HEK293T (cell line): ENCODE data around the gene NFKBIB.

Source experiments
- ELF4 ChIP-seq: fragments of 450-650 bp; IDR thresholded peaks from 2 replicates; pipeline ENCODE4 v1.6.1; 2017; ENCODE audit warnings: antibody characterized with exemption
- FOXK2 ChIP-seq: fragments of 450-650 bp; IDR thresholded peaks from 2 replicates; pipeline ENCODE4 v1.6.1; 2016; ENCODE audit warnings: mild to moderate bottlenecking
- FOXM1 ChIP-seq: fragments of 450-650 bp; IDR thresholded peaks from 2 replicates; pipeline ENCODE4 v1.6.1; 2017; ENCODE audit warnings: mild to moderate bottlenecking, borderline replicate concordance
- SP1 ChIP-seq: fragments of 450-650 bp; IDR thresholded peaks from 2 replicates; pipeline ENCODE4 v1.6.1; 2017
- SUZ12 ChIP-seq: fragments of 450-650 bp; IDR thresholded peaks from 2 replicates; pipeline ENCODE4 v1.6.1; 2016; ENCODE audit warnings: mild to moderate bottlenecking
- TARDBP ChIP-seq: fragments of 450-650 bp; IDR thresholded peaks from 2 replicates; pipeline ENCODE4 v1.6.1; 2016

- TF ChIP-seq SP1: no peak
- TF ChIP-seq FOXK2: no peak
- TF ChIP-seq FOXM1: no peak
- no peak for TF ChIP-seq SUZ12
- no peak for TF ChIP-seq TARDBP
- TF ChIP-seq ELF4: no peak
Measured at GRCh38 chr19:38917921-38918491, 18.2 kb downstream of the NFKBIB start.
